HepG2 (cell line): Measurements from ENCODE around the gene CFHR2. TPM values are rescaled to one million over a fixed set of nuclear protein-coding genes. Genes with fewer than 3 reads are reported as not detected.
"Not testable (repeated sequence)": the region's sequence is repeated elsewhere in the genome, so short reads cannot be mapped to it uniquely, and the experiment has no call there.

Source experiments
- ELF3 ChIP-seq: IDR thresholded peaks from 2 replicates; pipeline ENCODE4 v1.6.1; 2016; ENCODE audit warnings: missing genetic modification reagents, missing compliant biosample characterization
- ESRRA ChIP-seq: sonication (generic); formaldehyde crosslinking; IDR thresholded peaks from 2 replicates; pipeline ENCODE4 v1.5.1; 2020; ENCODE audit warnings: mild to moderate bottlenecking, low read depth, missing genetic modification reagents
- GATAD1 ChIP-seq: IDR thresholded peaks from 2 replicates; pipeline ENCODE4 v1.6.1; 2016; ENCODE audit warnings: missing genetic modification reagents, missing compliant biosample characterization
- HNF4A ChIP-seq: sonication (generic); formaldehyde crosslinking; IDR thresholded peaks from 2 replicates; pipeline ENCODE4 v1.4.0; 2020; ENCODE audit warnings: missing genetic modification reagents
- KLF6 ChIP-seq: IDR thresholded peaks from 2 replicates; pipeline ENCODE4 v1.8.0; 2016; ENCODE audit warnings: missing biosample characterization, missing genetic modification reagents
- MTA1 ChIP-seq: sonication (generic); formaldehyde crosslinking; IDR thresholded peaks from 2 replicates; pipeline ENCODE4 v1.4.0; 2020; ENCODE audit warnings: missing genetic modification reagents, mild to moderate bottlenecking, borderline replicate concordance
- NCOA2 ChIP-seq: sonication (generic); formaldehyde crosslinking; IDR thresholded peaks from 2 replicates; pipeline ENCODE4 v1.8.0; 2022; ENCODE audit warnings: inconsistent platforms
- PPARG ChIP-seq: conservative IDR thresholded peaks from 2 replicates; pipeline ENCODE4 v1.6.1; 2016; ENCODE audit warnings: missing biosample characterization, missing genetic modification reagents
- SOX13 ChIP-seq, 3 experiments: fragments of 450-650 bp in 1 of 3; sonication (generic) in 1 of 3; formaldehyde crosslinking in 1 of 3; IDR thresholded peaks in 2 of 3; conservative IDR thresholded peaks in 1 of 3; 2 replicates each; pipeline versions ENCODE4 v1.5.0 to v1.6.1; 2016 to 2020; ENCODE audit warnings: antibody characterized with exemption in 1 of 3, mild to moderate bottlenecking in 1 of 3, missing compliant biosample characterization in 1 of 3, missing genetic modification reagents in 1 of 3, moderate library complexity in 1 of 3
- TEAD3 ChIP-seq: optimal IDR thresholded peaks from 2 replicates; pipeline ENCODE3; 2016; ENCODE audit warnings: borderline replicate concordance
- ZBTB34 ChIP-seq: sonication (generic); formaldehyde crosslinking; IDR thresholded peaks from 2 replicates; pipeline ENCODE4 v1.8.0; 2022; ENCODE audit warnings: mild to moderate bottlenecking, missing genetic modification reagents
- ZNF224 ChIP-seq: sonication (generic); formaldehyde crosslinking; IDR thresholded peaks from 2 replicates; pipeline ENCODE4 v1.5.0; 2020; ENCODE audit warnings: mild to moderate bottlenecking, missing genetic modification reagents
- ZNF232 ChIP-seq: sonication (generic); formaldehyde crosslinking; IDR thresholded peaks from 2 replicates; pipeline ENCODE4 v1.4.0; 2020; ENCODE audit warnings: missing genetic modification reagents, borderline replicate concordance
- ZNF329 ChIP-seq: sonication (generic); formaldehyde crosslinking; IDR thresholded peaks from 2 replicates; pipeline ENCODE4 v1.9.0; 2021; ENCODE audit warnings: low read depth, mild to moderate bottlenecking, missing genetic modification reagents
- ZNF350 ChIP-seq: sonication (generic); formaldehyde crosslinking; IDR thresholded peaks from 2 replicates; pipeline ENCODE4 v1.4.0; 2020; ENCODE audit warnings: mild to moderate bottlenecking, low read depth, missing genetic modification reagents, borderline replicate concordance
- ZNF501 ChIP-seq: sonication (generic); formaldehyde crosslinking; IDR thresholded peaks from 2 replicates; pipeline ENCODE4 v1.5.1; 2020; ENCODE audit warnings: mild to moderate bottlenecking, moderate library complexity, missing genetic modification reagents
- ZNF543 ChIP-seq: sonication (generic); formaldehyde crosslinking; IDR thresholded peaks from 2 replicates; pipeline ENCODE4 v1.4.0; 2020; ENCODE audit warnings: mild to moderate bottlenecking, missing genetic modification reagents
- ZNF704 ChIP-seq: sonication (generic); formaldehyde crosslinking; IDR thresholded peaks from 2 replicates; pipeline ENCODE4 v1.8.1; 2023; ENCODE audit warnings: mild to moderate bottlenecking, inconsistent platforms, moderate library complexity, missing genetic modification reagents, borderline replicate concordance
- ZNF883 ChIP-seq: sonication (generic); formaldehyde crosslinking; IDR thresholded peaks from 2 replicates; pipeline ENCODE4 v1.5.1; 2020; ENCODE audit warnings: mild to moderate bottlenecking, missing genetic modification reagents; ENCODE audit errors: not compliant biosample characterization
- polyA plus RNA-seq, 8 experiments: library from polyadenylated mRNA; depleted of rRNA in 3 of 8; stranded (reverse) in 7 of 8; unstranded in 1 of 8; fragments of >200 nt; fragmentation: Illumina TruSeq in 4 of 8; extraction: Trizol in 4 of 8; gene quantifications; 2 replicates each; pipeline versions ENCODE4 v1.2.1 to v1.2.3, GENCODE V29; 2011 to 2016; ENCODE audit warnings: low read depth in 4 of 8, missing spikeins in 1 of 8, mixed read lengths in 1 of 8; ENCODE audit not compliant: insufficient read depth in 1 of 8
- total RNA-seq, 5 experiments: library from RNA; depleted of rRNA; stranded (reverse); fragments of >200 nt; fragmentation: Illumina TruSeq; extraction: Trizol; gene quantifications; 2 replicates each; pipeline ENCODE4 v1.2.3, GENCODE V29; 2016; ENCODE audit warnings: low read depth in 1 of 5
- TF ChIP-seq, protein P1 (sequence below): IDR thresholded peaks from 2 replicates; pipeline ENCODE4 v1.6.1; 2012; ENCODE audit warnings: inconsistent platforms
- TF ChIP-seq, protein P2 (sequence below): sonication (generic); formaldehyde crosslinking; IDR thresholded peaks from 2 replicates; pipeline ENCODE4 v1.5.0; 2020; ENCODE audit warnings: mild to moderate bottlenecking, missing genetic modification reagents, borderline replicate concordance
- TF ChIP-seq, protein P3 (sequence below): sonication (generic); formaldehyde crosslinking; conservative IDR thresholded peaks from 2 replicates; pipeline ENCODE4 v1.4.0; 2020; ENCODE audit warnings: missing genetic modification reagents

The CFHR2 gene
- total and polyA plus RNA-seq, 2 of the 13 experiments (the other 11 are each of a cell fraction or from before 2014, with no cell fraction given) = not detected

- TF ChIP-seq SOX13 (IDR thresholded peaks at IDR 0.05) = not testable (repeated sequence)
- TF ChIP-seq SOX13 (CRISPR knock-in tag; conservative IDR thresholded peaks at IDR 0.05 in 1 of 2, IDR thresholded peaks at IDR 0.05 in 1 of 2) = peak in 1 of 2 experiments; percentile 59; a peak in 1 of 4 replicates
- peak; percentile 92; the same call in 1 of the 2 replicates for TF ChIP-seq MTA1 (CRISPR knock-in tag)
- TF ChIP-seq, protein P1, sequence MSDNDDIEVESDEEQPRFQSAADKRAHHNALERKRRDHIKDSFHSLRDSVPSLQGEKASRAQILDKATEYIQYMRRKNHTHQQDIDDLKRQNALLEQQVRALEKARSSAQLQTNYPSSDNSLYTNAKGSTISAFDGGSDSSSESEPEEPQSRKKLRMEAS = peak; percentile 53; the same call in 1 of the 2 replicates
- 0 out of 2 replicates have a peak, but pooled peaks have one; percentile 38 for TF ChIP-seq ZNF329 (CRISPR knock-in tag)
- TF ChIP-seq ESRRA (CRISPR knock-in tag) = peak; percentile 46; the same call in 1 of the 2 replicates
- TF ChIP-seq KLF6 (CRISPR knock-in tag) = peak; percentile 56; the same call in 1 of the 2 replicates
- TF ChIP-seq PPARG = peak; percentile 57; the same call in 1 of the 2 replicates
- TF ChIP-seq TEAD3 (CRISPR knock-in tag) = peak; percentile 55
- peak; percentile 59 for TF ChIP-seq GATAD1
- peak; percentile 47 for TF ChIP-seq ZNF883 (CRISPR knock-in tag)
- TF ChIP-seq ZNF704 (CRISPR knock-in tag) = 0 out of 2 replicates have a peak, but pooled peaks have one; percentile 49
- TF ChIP-seq, protein P2, sequence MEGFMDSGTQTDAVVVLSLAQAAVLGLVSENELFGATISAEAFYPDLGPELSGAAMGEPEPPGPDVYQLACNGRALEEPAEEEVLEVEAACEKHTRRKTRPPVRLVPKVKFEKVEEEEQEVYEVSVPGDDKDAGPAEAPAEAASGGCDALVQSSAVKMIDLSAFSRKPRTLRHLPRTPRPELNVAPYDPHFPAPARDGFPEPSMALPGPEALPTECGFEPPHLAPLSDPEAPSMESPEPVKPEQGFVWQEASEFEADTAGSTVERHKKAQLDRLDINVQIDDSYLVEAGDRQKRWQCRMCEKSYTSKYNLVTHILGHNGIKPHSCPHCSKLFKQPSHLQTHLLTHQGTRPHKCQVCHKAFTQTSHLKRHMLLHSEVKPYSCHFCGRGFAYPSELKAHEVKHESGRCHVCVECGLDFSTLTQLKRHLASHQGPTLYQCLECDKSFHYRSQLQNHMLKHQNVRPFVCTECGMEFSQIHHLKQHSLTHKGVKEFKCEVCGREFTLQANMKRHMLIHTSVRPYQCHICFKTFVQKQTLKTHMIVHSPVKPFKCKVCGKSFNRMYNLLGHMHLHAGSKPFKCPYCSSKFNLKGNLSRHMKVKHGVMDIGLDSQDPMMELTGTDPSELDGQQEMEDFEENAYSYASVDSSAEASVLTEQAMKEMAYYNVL (CRISPR knock-in tag) = 0 out of 2 replicates have a peak, but pooled peaks have one; percentile 25
- peak; percentile 77 for TF ChIP-seq ZNF501 (CRISPR knock-in tag)
- peak; percentile 55; the same call in 1 of the 2 replicates for TF ChIP-seq ELF3 (CRISPR knock-in tag)
- TF ChIP-seq, protein P3, sequence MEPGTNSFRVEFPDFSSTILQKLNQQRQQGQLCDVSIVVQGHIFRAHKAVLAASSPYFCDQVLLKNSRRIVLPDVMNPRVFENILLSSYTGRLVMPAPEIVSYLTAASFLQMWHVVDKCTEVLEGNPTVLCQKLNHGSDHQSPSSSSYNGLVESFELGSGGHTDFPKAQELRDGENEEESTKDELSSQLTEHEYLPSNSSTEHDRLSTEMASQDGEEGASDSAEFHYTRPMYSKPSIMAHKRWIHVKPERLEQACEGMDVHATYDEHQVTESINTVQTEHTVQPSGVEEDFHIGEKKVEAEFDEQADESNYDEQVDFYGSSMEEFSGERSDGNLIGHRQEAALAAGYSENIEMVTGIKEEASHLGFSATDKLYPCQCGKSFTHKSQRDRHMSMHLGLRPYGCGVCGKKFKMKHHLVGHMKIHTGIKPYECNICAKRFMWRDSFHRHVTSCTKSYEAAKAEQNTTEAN = peak; percentile 81
- TF ChIP-seq ZNF224 (CRISPR knock-in tag) = peak; percentile 83; the same call in 1 of the 2 replicates
- 0 out of 2 replicates have a peak, but pooled peaks have one; percentile 38 for TF ChIP-seq ZBTB34
- TF ChIP-seq ZNF543 (CRISPR knock-in tag) = 0 out of 2 replicates have a peak, but pooled peaks have one; percentile 25
- TF ChIP-seq ZNF350 (CRISPR knock-in tag) = peak; percentile 58; the same call in 1 of the 2 replicates
- peak; percentile 67 for TF ChIP-seq HNF4A (CRISPR knock-in tag)
- 0 out of 2 replicates have a peak, but pooled peaks have one; percentile 21 for TF ChIP-seq ZNF232 (CRISPR knock-in tag)
- TF ChIP-seq NCOA2 (CRISPR knock-in tag) = peak; percentile 50; the same call in 1 of the 2 replicates
Observed at GRCh38 chr1:196991919-196992651, 48.5 kb downstream of the CFHR2 start (continued).
